HG02884 (cell line): ENCODE measurements around the gene CHCHD3.

Experiments used
- ATAC-seq: cut with Tn5 transposase; IDR thresholded peaks from one replicate; pipeline ENCODE4 v1.9.1; 2021; ENCODE audit warnings: mild to moderate bottlenecking, moderate library complexity; ENCODE audit not compliant: unreplicated experiment

CHCHD3 gene

DNA sequence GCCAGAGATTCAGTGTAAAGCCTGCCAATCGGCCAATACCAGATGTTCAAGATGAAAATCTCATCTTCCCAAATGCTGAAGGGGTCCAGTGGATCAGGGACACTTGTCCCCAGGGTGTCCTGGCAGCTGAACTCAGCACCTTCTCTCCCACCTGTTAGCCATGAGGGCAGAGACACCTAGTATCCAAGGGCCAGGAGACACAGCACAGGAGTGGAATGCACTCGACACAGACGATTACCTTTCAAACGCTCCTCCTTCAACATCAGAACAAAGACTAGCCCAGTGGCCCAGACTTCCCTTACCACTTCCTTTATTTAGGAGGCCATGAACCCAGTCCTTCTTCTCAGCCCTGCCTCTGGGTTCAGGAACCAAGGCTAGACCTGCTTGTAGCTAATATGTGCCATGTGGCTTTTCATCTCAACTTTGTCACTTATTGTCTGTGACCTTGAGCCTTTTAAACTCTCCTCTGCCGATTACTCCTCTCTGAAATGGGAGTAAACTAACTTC lies 325.4 kb downstream of the CHCHD3 start:
- ATAC-seq = no peak

DNA sequence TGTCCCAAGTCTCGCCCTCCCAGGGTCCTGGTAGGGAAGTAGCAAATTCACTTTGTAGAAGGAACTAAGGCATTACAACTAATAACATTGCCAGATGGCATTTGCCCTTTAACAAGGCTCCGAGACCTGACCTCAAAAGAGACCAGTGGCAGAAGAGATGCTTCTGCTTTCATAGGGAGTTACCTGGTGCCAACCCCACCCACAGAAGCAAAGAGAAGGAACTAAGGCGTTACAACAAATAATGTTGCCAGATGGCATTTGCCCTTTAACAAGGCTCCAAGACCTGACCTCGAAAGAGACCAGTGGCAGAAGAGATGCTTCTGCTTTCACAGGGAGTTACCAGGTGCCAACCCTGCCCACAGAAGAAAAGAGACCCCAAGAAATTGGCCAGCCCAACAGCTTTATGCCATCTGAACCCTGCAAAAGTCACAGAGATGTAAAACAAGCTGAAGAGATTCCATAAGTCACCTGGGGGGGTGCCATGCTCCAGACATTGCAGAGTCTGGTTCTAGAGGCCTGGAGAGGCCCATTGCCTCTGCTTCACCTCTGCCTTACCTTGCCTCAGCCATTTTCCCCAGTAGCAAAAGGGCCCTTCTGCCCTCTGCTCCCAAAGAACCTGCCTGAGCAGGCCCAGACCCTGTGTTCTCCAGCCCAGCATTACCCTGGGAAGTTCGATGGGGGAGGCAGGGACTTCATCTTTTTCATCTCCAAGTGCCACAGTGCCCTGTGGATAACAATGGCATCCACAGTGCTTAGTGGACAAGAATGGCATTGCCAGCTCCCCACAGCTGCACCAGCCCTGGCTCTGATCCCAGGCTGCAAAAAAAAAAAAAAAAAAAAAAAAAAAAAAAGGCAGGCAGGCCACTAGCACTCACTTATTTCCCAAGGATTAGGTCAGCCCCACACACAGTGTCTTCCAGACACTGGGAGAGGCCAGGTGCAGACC lies 326.1 kb downstream of the CHCHD3 start:
- ATAC-seq = no peak

DNA sequence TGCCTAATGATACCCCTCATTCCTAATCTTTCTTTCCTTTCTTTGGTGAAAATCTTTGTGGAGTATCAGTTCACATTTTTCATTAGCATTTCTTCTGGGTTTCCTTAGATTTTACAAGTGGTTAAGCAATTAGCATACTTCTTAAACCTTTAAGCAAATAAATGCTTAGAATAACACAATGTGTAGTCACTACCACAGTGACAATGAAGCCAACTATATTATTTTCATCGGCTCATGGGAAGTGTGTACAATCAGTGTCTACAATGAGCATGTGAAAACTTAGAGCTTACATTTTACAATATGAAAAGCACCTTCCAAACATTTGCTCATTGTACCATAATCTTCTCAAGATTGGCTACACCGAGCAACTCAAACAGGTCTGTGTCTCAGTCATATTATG lies 329.5 kb downstream of the CHCHD3 start:
- ATAC-seq = no peak

DNA sequence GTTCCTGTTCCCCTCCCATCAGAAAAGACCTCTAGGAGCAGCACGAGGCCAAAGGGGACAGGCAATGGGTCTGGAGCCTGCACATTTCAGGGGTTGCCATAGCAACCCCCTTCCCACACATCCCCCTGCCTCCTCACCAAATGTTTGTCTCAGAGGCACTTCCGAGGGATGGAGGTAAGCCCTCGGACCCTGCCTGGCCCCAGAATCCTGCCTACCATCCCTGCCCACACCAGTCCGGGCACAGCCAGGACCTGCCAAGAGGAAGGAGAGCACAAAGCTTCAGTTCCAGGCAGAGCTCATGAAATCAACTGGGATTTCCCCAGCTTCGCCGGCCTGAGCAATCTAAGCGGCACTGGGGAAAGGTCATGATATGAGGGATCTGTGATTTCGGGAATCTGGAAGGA lies 330.6 kb downstream of the CHCHD3 start:
- ATAC-seq = no peak

DNA sequence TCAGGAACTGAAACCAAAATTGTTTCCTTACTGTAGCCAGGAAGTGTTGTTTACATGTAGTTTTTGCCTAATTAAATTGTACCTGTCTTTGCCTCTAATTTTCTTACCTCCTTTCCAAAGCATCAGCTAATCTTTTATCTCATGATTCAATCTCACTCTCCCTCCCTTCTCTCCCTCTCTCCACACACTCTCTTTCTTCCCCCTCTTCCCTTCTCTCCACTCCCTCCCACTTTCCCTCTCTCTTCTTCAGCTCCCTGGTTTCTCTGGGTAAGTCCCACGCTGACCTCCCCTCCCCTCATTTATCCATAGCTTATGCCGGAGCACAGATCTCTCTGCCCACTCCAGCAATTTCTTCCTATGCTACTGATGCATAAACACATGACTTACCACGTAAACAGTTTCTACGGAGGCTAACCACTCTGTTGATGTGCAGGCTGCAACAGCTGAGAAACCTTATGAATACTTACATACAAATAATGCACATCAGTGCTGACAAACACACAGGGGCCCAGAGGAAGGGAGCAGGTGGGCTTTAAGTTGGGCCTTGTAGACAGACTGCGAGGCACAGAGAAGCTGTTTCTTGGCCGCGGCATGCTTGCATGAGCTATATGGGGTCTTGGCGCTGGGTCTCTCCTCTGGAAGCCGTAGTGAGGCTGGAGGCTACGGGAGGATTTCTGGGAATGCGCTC lies 331.2 kb downstream of the CHCHD3 start:
- ATAC-seq = no peak

DNA sequence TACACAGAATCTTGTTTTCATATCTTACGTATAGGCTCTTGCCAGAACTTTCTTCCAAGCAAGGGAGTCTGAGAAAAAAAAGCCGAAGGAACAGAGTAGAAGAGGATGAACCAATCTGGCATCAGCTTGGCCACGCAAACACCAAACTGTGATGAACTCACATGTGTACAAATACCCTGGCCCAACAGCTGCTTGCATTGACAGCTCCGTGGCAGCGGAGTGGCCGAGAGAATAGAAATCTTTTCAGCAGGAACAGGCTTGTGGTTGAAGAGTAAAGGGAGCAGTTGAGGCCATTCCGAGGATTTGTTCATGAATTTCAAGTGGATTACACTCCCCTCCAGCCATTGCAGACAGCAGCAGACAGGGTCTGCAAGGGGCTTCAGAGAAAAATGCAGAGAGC lies 331.8 kb downstream of the CHCHD3 start:
- ATAC-seq = no peak

DNA sequence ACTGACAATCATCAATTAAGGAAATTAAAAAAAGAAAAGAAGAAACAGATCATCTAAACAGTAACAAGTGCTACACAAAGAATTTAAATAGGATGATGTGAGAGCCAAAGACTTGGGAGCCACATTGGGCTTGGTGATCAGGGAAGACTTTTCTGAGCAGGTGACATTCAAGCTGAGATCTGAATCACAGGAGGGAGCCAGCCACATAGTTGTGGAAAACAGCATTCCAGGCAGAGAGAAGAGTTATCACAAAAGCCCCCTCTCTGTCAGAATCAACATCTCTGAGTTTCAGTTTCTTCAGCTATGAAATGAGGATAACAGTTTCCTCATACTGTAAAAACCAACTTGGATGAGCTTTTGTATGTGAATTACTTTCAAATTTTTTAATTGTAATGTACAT lies 336.4 kb downstream of the CHCHD3 start:
- ATAC-seq = no peak

DNA sequence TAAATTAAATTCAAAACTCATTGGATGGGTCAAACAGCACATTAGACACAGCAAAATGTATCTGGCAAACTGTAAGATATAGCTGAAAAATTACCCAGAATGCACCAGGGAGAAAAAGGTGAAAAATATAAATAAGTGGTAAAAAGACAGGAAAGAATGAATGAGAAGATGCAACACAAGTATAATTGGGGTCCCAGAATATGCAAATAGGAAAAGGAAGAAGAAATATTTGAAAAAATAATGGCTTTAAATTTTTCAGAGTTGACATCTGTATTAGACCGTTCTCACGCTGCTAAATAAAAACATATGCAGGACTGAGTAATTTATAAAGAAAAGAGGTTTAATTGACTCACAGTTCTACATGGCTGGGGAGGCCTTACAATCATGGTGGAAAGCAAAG lies 337.9 kb downstream of the CHCHD3 start:
- no peak for ATAC-seq

DNA sequence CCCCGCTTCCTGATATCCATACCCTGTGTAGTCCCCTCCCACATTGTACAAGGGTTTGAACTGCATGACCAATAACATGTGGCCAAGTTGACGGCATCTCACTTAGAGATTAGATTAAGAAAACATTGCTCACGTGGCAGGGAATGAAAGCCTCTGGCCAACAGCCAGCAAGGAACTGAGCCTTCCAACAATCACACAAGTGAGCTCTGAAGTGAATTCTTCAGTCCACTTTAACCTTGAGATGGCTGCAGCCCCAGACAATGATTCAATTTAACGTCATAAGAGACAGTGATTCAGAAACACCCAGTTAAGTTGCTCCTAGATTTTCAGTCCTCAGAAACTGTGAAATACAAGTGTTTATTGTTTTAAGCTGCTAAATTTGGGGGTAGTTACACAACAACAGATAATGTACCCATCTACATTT lies 339.7 kb downstream of the CHCHD3 start:
- no peak for ATAC-seq

DNA sequence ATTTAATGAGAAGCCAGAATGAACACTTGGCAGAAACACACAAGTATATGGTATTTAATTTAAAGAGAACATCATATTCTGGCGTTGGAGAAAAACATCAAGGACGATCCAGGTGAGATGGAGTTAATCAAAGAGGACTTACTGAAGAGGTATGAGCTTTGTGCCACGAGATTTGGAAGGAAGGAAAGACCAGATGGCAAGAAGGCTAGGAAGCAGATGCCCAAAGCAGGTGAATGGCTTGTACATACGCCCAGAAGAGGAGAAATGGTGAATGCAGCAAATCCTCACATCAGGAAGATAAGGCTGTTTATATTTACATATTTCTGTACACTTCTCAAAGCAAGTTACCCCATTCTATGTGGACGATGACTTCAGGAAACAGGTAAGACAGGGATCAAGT lies 341.7 kb downstream of the CHCHD3 start:
- no peak for ATAC-seq

DNA sequence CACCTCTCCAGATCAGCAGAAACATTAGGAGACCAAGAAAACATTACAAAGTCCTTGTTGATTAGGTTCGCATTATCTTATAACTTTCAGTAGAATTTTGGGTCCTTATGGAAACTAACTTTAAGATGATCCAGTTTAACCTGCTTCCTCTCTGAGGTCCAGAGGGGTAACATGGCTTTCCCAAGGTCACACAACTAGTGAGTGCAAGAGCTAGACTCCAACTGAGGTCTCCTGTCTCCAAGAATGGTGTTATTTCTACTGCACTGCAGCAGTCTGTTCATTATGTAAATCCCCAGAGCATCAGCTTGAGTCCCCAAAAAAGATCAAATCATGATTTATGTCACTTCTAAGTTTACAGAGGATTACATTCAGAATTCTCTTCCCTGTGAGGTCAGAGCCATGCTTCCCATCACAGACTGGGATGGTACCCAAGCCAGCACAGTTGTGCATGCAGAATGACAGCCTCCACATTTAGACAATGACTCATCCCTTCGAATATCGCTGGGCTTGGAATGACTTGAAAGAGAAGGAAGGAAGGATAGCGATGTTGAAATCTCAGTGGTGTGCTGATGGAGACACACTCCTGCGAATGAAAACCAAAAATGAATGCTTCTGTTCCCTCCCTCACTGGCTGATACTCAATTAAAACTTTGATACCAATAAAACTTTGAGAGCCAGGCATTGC lies 342.5 kb downstream of the CHCHD3 start:
- ATAC-seq = no peak

DNA sequence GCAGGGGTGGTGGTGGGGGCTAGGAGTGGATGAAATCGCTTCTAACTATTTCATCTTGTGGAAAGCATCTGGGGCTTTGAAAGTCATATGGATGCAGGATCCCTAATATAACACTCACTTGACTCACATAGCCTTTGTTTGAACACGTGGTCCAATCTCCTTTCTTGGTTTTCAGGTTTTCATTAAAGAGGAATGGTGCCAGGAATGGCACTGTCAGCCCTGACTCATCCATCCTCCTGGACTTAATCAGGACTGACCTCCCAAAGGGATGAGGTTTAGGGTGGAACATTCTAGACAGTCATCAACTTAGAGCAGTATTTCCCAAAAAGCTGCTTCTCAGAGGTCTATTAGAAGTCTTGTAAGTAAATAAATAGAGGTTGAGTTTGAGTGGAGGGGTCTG lies 343.6 kb downstream of the CHCHD3 start:
- ATAC-seq = no peak

DNA sequence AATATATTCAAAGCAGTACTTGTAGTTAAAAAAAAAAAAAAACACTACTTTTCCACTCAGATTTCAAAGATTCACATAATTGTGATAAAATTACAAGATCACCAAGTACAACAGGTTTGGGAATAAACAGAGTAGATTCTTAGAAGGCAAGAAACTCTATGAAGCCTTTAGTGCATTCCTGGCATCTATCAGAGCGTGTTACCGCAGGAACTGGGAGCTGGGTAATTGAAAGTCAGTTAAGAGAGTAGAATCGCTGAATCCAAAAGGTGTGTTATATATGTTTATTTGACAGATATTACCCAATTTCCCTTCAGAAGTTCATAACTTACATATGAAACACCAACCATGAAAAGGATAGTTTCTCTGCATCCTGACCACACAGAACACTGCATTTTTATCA lies 346.4 kb downstream of the CHCHD3 start:
- no peak for ATAC-seq
